ENCODE measurements around the gene ARHGEF9. TPM values are rescaled to one million over a fixed set of nuclear protein-coding genes. Genes with fewer than 3 reads are reported as not detected.

The ARHGEF9 gene
- polyA plus RNA-seq, 1 donor (not counting 4 experiments of a cell fraction or from before 2014, with no cell fraction given): 16.0 TPM

DNA sequence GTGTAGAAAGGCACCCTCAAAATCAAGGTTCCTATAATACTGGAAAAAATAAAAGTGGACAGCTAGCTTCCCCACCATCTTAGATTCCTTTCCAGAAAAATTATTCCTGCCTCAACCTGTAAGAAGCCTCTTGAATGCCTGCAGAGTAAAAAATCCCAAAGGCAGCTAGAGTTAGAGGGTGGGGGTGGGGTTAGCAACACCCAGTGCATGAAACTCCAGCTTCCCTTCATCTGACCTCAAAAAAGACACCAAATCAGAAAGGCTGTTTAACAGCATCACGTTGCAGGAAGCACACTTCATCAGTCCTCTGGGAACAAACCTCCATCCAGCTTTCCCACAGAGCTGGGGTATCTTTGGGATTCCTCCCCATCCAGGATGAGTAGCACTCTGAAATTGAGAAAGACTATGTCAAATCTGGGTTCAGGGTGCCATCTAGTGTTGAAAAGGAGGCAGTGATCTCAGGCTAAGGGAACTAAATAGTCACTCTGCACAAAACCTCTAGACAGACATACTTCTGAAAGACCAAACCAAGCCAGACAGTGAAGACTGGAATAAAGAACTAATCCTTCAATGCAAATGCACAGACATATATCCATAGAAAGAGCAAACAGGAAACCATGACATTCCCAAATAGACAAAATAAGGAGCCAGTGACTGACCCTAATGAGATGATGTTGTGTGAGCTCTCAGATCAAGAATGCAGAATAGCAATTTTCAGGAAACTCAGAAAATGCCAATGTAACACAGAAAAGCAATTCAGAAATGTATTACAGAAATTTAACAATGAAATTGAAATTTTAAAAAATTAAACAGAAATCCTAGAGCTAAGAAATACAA lies 97.9 kb downstream of the ARHGEF9 start:
- no peaks in the 10 kb centered on the region for H3K36me3 ChIP-seq (ENCODE audit: control insufficient read depth in 2 of 2, extremely low read depth in 1 of 2, insufficient read depth in 2 of 2, low read length in 2 of 2)
- H3K9me1 ChIP-seq (ENCODE audit: control insufficient read depth, extremely low read depth, insufficient read depth, low read length): no peaks in the 10 kb centered on the region
- H3K9ac ChIP-seq (ENCODE audit: control insufficient read depth, extremely low read depth, insufficient read depth, low read length): no peak overlapping the region
- peak; percentile 64 for FAIRE-seq
- DNase-seq (ENCODE audit: low read depth, low spot score): no peak
- dilution Hi-C loops (cut with MboI; ENCODE audit: extremely low pct_ligation_motif_present, low sequenced_read_pairs): no loop called here
- no peaks in the 10 kb centered on the region for H3K79me2 ChIP-seq (ENCODE audit: control insufficient read depth, insufficient read depth, low read length)
- H4K20me1 ChIP-seq (ENCODE audit: control insufficient read depth, extremely low read depth, insufficient read depth, low read length): no peaks in the 10 kb centered on the region
- no peaks in the 10 kb centered on the region for H3K9me3 ChIP-seq (ENCODE audit: control insufficient read depth, low read depth, low read length)
- H3K4me1 ChIP-seq (ENCODE audit: control insufficient read depth, extremely low read depth, insufficient read depth, low read length): no peaks in the 10 kb centered on the region
- no peak overlapping the region for H2AFZ ChIP-seq (ENCODE audit: control insufficient read depth, low read length)
- no peak overlapping the region for H3K4me2 ChIP-seq (ENCODE audit: control insufficient read depth, extremely low read depth, insufficient read depth, low read depth, low read length)
- no peak overlapping the region for H3K4me3 ChIP-seq (ENCODE audit: control insufficient read depth in 2 of 3, extremely low read depth in 1 of 3, insufficient read depth in 2 of 3, low read depth in 1 of 3, low read length in 3 of 3)
- H3K27ac ChIP-seq (ENCODE audit: control insufficient read depth, insufficient read depth, low read length): no peak overlapping the region
- no peaks in the 10 kb centered on the region for H3K27me3 ChIP-seq (ENCODE audit: control insufficient read depth, extremely low read depth, insufficient read depth, low read length)
- TF ChIP-seq EZH2 (IDR thresholded peaks at IDR 0.05; ENCODE audit: low read length): no peak
- TF ChIP-seq, protein P1, sequence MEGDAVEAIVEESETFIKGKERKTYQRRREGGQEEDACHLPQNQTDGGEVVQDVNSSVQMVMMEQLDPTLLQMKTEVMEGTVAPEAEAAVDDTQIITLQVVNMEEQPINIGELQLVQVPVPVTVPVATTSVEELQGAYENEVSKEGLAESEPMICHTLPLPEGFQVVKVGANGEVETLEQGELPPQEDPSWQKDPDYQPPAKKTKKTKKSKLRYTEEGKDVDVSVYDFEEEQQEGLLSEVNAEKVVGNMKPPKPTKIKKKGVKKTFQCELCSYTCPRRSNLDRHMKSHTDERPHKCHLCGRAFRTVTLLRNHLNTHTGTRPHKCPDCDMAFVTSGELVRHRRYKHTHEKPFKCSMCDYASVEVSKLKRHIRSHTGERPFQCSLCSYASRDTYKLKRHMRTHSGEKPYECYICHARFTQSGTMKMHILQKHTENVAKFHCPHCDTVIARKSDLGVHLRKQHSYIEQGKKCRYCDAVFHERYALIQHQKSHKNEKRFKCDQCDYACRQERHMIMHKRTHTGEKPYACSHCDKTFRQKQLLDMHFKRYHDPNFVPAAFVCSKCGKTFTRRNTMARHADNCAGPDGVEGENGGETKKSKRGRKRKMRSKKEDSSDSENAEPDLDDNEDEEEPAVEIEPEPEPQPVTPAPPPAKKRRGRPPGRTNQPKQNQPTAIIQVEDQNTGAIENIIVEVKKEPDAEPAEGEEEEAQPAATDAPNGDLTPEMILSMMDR (optimal IDR thresholded peaks at IDR 0.05 in 1 of 3, IDR thresholded peaks at IDR 0.05 in 1 of 3, conservative IDR thresholded peaks at IDR 0.05 in 1 of 3; ENCODE audit: extremely low read depth in 1 of 3, insufficient read depth in 2 of 3, low read length in 3 of 3): peak; percentile 56 to 79 (median 72)

DNA sequence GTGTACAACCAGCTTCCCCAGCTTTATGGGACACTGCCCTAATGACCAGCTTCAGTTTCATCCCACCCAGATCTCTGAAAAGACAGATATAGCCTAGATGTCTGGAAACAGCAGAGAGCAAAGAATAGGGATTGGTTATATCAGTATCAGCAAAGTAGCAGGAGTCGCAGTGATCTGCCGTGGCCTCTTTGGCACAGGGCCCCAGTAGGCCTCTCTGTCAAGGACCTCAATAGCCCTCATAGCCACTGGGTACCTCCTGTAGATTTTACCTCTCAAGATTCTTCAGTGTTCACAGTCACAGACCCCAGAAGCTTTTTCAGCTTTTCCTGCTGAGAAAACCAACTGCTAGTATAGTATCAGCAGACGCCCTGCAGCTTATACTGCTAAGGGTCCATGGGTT lies 104.6 kb downstream of the ARHGEF9 start:
- no peak overlapping the region for H3K9ac ChIP-seq (ENCODE audit: control insufficient read depth, extremely low read depth, insufficient read depth, low read length)
- TF ChIP-seq, protein P1 (optimal IDR thresholded peaks at IDR 0.05 in 1 of 3, IDR thresholded peaks at IDR 0.05 in 1 of 3, conservative IDR thresholded peaks at IDR 0.05 in 1 of 3; ENCODE audit: extremely low read depth in 1 of 3, insufficient read depth in 2 of 3, low read length in 3 of 3): no peak
- TF ChIP-seq EZH2 (IDR thresholded peaks at IDR 0.05; ENCODE audit: low read length): no peak
- no peaks in the 10 kb centered on the region for H3K27me3 ChIP-seq (ENCODE audit: control insufficient read depth, extremely low read depth, insufficient read depth, low read length)
- dilution Hi-C loops (cut with MboI; ENCODE audit: extremely low pct_ligation_motif_present, low sequenced_read_pairs): no loop called here
- FAIRE-seq (no peak), DNase-seq (ENCODE audit: low read depth, low spot score) (no peak)
- H3K27ac ChIP-seq (ENCODE audit: control insufficient read depth, insufficient read depth, low read length): no peak overlapping the region
- H3K79me2 ChIP-seq (ENCODE audit: control insufficient read depth, insufficient read depth, low read length): no peaks in the 10 kb centered on the region
- H3K9me1 ChIP-seq (ENCODE audit: control insufficient read depth, extremely low read depth, insufficient read depth, low read length): no peaks in the 10 kb centered on the region
- no peaks in the 10 kb centered on the region for H4K20me1 ChIP-seq (ENCODE audit: control insufficient read depth, extremely low read depth, insufficient read depth, low read length)
- no peaks in the 10 kb centered on the region for H3K9me3 ChIP-seq (ENCODE audit: control insufficient read depth, low read depth, low read length)
- H3K4me2 ChIP-seq (ENCODE audit: control insufficient read depth, extremely low read depth, insufficient read depth, low read depth, low read length): no peak overlapping the region
- no peaks in the 10 kb centered on the region for H3K36me3 ChIP-seq (ENCODE audit: control insufficient read depth in 2 of 2, extremely low read depth in 1 of 2, insufficient read depth in 2 of 2, low read length in 2 of 2)
- no peak overlapping the region for H2AFZ ChIP-seq (ENCODE audit: control insufficient read depth, low read length)
- no peaks in the 10 kb centered on the region for H3K4me1 ChIP-seq (ENCODE audit: control insufficient read depth, extremely low read depth, insufficient read depth, low read length)
- H3K4me3 ChIP-seq (ENCODE audit: control insufficient read depth in 2 of 3, extremely low read depth in 1 of 3, insufficient read depth in 2 of 3, low read depth in 1 of 3, low read length in 3 of 3): no peak overlapping the region

Data from keratinocyte (primary cell).